Adrenal gland (tissue), 12 donors: ENCODE measurements around the gene HHAT. TPM values are rescaled to one million over a fixed set of nuclear protein-coding genes. Genes with fewer than 3 reads are reported as not detected.
A peak's percentile ranks its signal among the peaks of the same experiment; 100 is the strongest.

Experiments used
- DNase-seq, 7 donors: peaks; one replicate each; pipeline ENCODE4 v3.0.0-alpha.2; 2019 to 2020
- H3K27ac ChIP-seq, 5 donors: fragments of 200-600 bp; sonication (generic) in 4 of 5; 1 replicate in 3 of 5; 2 replicates in 2 of 5; pipeline versions ENCODE4 v1.5.1 to v1.8.0; 2016 to 2020; ENCODE audit warnings: mild to moderate bottlenecking in 1 of 5
- H3K27me3 ChIP-seq: fragments of 200-600 bp; 2 replicates; pipeline ENCODE4 v1.8.0; 2021
- H3K36me3 ChIP-seq, 2 donors: fragments of 200-600 bp; replicated peaks in 1 of 2; 1 replicate in 1 of 2; 2 replicates in 1 of 2; pipeline versions ENCODE4 v1.5.1 to v1.8.0; 2018 to 2022
- H3K4me1 ChIP-seq, 2 donors: fragments of 200-600 bp; replicated peaks in 1 of 2; 1 replicate in 1 of 2; 2 replicates in 1 of 2; pipeline versions ENCODE4 v1.5.1 to v1.8.0; 2018 to 2021
- H3K4me3 ChIP-seq, 4 donors: fragments of 200-600 bp; sonication (generic) in 3 of 4; one replicate each; pipeline ENCODE4 v1.5.1; 2016 to 2018
- H3K9me3 ChIP-seq, 3 donors: fragments of 200-600 bp; sonication (generic) in 1 of 3; replicated peaks in 1 of 3; 1 replicate in 2 of 3; 2 replicates in 1 of 3; pipeline versions ENCODE4 v1.5.1 to v1.8.0; 2016 to 2021
- CTCF ChIP-seq, 6 experiments: fragments of 450-650 bp in 4 of 6; fragments of 200-600 bp in 2 of 6; sonication (generic) in 1 of 6; IDR thresholded peaks; 1 replicate in 5 of 6; 2 replicates in 1 of 6; pipeline versions ENCODE4 v1.5.1 to v1.8.0; 2016 to 2021; ENCODE audit warnings: antibody characterized with exemption in 6 of 6, mild to moderate bottlenecking in 2 of 6, moderate library complexity in 1 of 6
- POLR2A ChIP-seq, 2 donors: fragments of 450-650 bp; IDR thresholded peaks; one replicate each; pipeline ENCODE4 v1.6.1; 2017; ENCODE audit warnings: antibody characterized with exemption in 2 of 2, mild to moderate bottlenecking in 2 of 2, moderate library complexity in 1 of 2
- WGBS, 4 donors: extraction: QIAGEN DNeasy Blood & Tissue Kit in 2 of 4; methylation state at CpG; one replicate each; pipeline versions ENCODE4 v1.1.5 to v1.1.7; 2013 to 2017; 5-methylcytosine and 5-hydroxymethylcytosine counted together
- intact Hi-C, 2 donors: fragments of 100-400 bp; cut with DNase I; formaldehyde crosslinking; loops; one replicate each; pipeline versions ENCODE4 v1.14.1 to v1.15.0; 2022 to 2023
- polyA plus RNA-seq, 3 donors: library from polyadenylated mRNA; stranded (reverse); fragments of 200-250 nt in 2 of 3; fragments of 350-450 nt in 1 of 3; fragmentation: Illumina TruSeq in 1 of 3; extraction: RNeasy Lipid Tissue Mini Kit (QIAGEN cat#74804) in 1 of 3; gene quantifications; one replicate each; pipeline ENCODE4 v1.2.3, GENCODE V29; 2013 to 2014
- total RNA-seq, 9 donors: library from RNA; depleted of rRNA in 4 of 9; stranded (reverse); fragments of >200 nt in 4 of 9; fragments of 120-200 nt in 1 of 9; fragmentation: NEBNext Ultra II Directional in 1 of 9; extraction: Animal tissue kit (Norgen Biotek cat#: 25700) in 1 of 9; gene quantifications; one replicate each; pipeline versions ENCODE4 v1.1.0 to v1.2.4, GENCODE V29; 2013 to 2023
- donor health status: healthy with polysubstance abuse.
- donor health status: Bipolar disorder and iron deficiency.
- donor health status: DM: yes; HTN: yes; CAD: no.
- donor health status: DM: no; HTN: no; CAD: no.
- donor health status: DM: no; HTN: no; CAD: no.
- donor health status: DM: yes; HTN: yes; CAD: no.

HHAT gene
- total and polyA plus RNA-seq, 12 donors = 3.1 to 26.7 (median 12.3) TPM

GRCh38 chr1:210685295-210685650 is 356.6 kb downstream of the HHAT start:
- Histone ChIP-seq H3K4me1 (no peaks in the 10 kb centered on the region), H3K27me3 (no peaks in the 10 kb centered on the region), H3K4me3 (no peak overlapping the region), H3K36me3 (no peaks in the 10 kb centered on the region), H3K27ac (no peak overlapping the region), H3K9me3 (no peaks in the 10 kb centered on the region)
- 90 to 100% (median 93%) methylated on average over 3 of the region's 3 CpGs for whole genome bisulfite sequencing, 4 donors
- DNase-seq = no peak
- intact Hi-C loops = no loop called here
- TF ChIP-seq POLR2A (IDR thresholded peaks at IDR 0.05) (no peak), CTCF (IDR thresholded peaks at IDR 0.05) (no peak)

- DNase-seq = no peak
Measured at GRCh38 chr1:210686841-210687240, 358.1 kb downstream of the HHAT start.

DNA sequence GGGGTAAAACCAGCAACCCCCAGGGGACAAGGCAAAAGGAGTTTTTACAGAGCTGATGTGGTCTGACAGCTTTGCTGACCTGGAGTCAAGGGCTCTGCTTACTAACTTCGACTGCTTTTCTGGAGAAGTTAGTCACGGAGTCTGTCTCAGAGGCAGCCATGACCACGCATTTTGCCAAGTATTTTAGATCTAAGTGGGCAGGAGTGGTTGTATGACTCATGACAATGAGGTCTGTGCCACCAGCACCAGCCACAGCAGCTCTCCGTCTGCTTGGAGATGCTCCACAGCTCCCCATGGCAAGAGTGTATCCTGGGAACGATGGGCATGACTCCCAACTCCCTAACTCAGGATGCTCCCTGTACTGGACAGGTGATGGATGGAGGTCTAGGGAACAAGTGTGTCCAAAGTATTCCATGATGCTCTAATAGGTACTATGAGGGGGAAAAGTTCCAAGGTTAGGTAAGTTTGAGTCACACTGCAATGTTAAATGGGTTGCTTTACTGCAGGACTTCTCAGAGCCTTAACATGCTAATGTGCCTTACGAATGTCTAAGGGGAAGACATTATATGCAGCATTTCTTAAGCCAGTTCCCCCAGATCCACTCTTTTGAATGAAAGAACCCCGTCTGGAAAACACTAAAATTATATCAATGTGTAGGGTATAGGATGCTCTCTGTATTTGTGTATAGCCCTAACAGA is 359.0 kb downstream of the HHAT start:
- 50 to 76% (median 70%) methylated on average over 5 to 7 of the region's 7 CpGs for WGBS, 4 donors
- Histone ChIP-seq H3K4me3 (no peak overlapping the region), H3K27ac (no peak overlapping the region), H3K36me3 (no peaks in the 10 kb centered on the region), H3K4me1 (no peaks in the 10 kb centered on the region), H3K27me3 (no peaks in the 10 kb centered on the region), H3K9me3 (no peaks in the 10 kb centered on the region)
- TF ChIP-seq POLR2A (IDR thresholded peaks at IDR 0.05) (no peak), CTCF (IDR thresholded peaks at IDR 0.05) (no peak)
- DNase-seq = peak in 2 of 7 donors; percentile 23 to 42
- intact Hi-C loops = no loop called here

More at GRCh38 chr1:210686841-210687240, 358.1 kb downstream of the HHAT start:
- Histone ChIP-seq H3K4me3 (no peak overlapping the region), H3K27me3 (no peaks in the 10 kb centered on the region), H3K9me3 (no peaks in the 10 kb centered on the region), H3K4me1 (no peaks in the 10 kb centered on the region), H3K36me3 (no peaks in the 10 kb centered on the region), H3K27ac (no peak overlapping the region)
- intact Hi-C loops = no loop called here
- TF ChIP-seq POLR2A (IDR thresholded peaks at IDR 0.05) (no peak), CTCF (IDR thresholded peaks at IDR 0.05) (no peak)
- 37 to 50% (median 50%) methylated on average over 3 of the region's 3 CpGs for WGBS, 4 donors

DNA sequence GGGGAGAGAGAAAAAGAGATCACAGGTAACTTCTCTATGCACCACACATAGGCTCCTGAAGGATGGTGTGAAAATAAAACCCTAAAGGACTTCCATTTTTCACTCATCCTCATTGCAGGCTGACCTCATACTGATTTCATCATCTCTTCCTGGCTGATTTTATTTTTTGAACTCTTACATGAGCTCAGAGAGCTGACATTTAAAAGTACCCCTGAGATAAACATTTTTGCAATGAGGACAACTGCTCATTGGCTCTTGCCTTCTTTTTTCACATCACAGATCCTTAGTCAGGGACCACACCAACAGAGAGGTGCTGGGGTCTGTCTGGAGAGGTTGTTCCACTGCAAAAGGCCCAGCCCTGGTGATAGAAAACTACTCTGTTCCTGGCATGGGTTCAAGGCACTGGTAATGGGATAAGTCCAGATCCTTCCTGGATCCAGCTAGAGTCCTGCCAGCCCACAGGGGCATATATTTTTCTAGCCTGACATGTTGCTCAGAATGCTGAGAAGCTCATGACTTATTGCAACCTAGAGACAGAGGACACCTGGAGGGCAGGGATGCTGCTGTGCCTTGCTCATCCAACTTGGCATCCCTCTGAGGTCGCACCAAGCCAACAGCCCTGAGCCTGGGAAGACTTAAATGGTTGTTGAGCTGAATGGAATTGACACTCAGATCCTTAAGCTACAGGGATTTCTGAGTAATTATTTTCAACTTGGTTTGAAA is 360.0 kb downstream of the HHAT start:
- H3K36me3 ChIP-seq = no peaks in the 10 kb centered on the region
- no peak for DNase-seq
- 75 to 89% (median 86%) methylated on average over 1 of the region's 1 CpG for WGBS, 4 donors
- H3K27ac ChIP-seq = no peak overlapping the region
- no peaks in the 10 kb centered on the region for H3K27me3 ChIP-seq
- TF ChIP-seq CTCF (IDR thresholded peaks at IDR 0.05) (no peak), POLR2A (IDR thresholded peaks at IDR 0.05) (no peak)
- H3K9me3 ChIP-seq = no peaks in the 10 kb centered on the region
- no peak overlapping the region for H3K4me3 ChIP-seq
- intact Hi-C loops = no loop called here
- H3K4me1 ChIP-seq = no peaks in the 10 kb centered on the region
